ENCODE results near the gene ACLY.
"Not testable (repeated sequence)": the region's sequence is repeated elsewhere in the genome, so short reads cannot be mapped to it uniquely, and the experiment has no call there.

ACLY gene

DNA sequence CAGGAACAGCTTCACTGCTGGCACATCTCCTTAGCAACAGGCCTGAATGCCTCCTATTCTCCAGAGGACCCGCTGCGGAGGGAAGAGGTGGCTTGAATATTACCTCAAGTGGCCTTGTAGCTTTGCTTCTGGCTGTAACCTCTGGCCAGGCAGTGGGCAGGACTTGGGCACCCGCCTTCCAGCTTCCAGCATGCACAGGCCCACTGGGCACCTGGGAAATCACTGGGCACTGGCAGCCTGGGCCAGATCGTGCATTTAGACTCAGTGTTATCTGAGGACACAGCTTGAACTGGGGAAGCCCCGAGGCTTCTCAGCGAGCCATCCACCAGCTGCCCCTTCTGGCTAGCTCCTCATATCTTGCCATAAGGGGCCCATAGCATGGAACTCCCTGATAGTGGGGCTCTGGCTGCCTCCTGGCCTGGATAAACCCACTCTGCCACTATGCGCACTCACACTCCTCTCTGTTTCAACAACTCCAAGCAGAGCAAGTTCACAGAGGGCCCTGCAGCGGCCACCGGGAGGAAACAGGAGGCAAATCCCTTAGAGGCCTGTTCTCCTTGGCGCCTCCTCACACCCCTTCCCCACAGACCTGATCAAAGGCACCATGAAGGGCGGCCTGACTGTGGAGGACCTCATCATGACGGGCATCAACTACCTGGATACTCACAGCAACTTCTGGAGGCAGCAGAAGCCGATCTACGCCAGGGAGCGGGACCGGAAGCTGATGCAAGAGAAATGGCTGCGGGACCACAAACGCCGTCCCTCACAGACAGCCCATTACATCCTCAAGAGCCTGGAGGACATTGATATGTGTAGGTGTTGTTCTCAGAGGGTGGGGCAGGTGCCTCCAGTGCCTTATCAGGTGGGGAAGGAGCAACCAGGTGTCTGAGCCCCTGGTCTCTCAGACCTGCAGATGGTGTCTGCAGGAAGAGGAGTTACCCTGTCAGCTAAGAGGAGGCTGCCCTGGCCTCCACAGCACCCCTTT, 19.5 kb upstream of the ACLY start:
- H3K9me3 ChIP-seq (ENCODE audit: severe bottlenecking), result no peaks in the 10 kb centered on the region
- no peak overlapping the region for H3K4me3 ChIP-seq (ENCODE audit: low read depth, low read length)
- DNase-seq, result peak; percentile 56
- no peaks in the 10 kb centered on the region for H3K27me3 ChIP-seq (ENCODE audit: insufficient read depth, low read depth, severe bottlenecking)
- TF ChIP-seq, protein P1, sequence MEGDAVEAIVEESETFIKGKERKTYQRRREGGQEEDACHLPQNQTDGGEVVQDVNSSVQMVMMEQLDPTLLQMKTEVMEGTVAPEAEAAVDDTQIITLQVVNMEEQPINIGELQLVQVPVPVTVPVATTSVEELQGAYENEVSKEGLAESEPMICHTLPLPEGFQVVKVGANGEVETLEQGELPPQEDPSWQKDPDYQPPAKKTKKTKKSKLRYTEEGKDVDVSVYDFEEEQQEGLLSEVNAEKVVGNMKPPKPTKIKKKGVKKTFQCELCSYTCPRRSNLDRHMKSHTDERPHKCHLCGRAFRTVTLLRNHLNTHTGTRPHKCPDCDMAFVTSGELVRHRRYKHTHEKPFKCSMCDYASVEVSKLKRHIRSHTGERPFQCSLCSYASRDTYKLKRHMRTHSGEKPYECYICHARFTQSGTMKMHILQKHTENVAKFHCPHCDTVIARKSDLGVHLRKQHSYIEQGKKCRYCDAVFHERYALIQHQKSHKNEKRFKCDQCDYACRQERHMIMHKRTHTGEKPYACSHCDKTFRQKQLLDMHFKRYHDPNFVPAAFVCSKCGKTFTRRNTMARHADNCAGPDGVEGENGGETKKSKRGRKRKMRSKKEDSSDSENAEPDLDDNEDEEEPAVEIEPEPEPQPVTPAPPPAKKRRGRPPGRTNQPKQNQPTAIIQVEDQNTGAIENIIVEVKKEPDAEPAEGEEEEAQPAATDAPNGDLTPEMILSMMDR (IDR thresholded peaks at IDR 0.05; ENCODE audit: low read depth, low read length), result 0 out of 2 replicates have a peak, but pooled peaks have one; percentile 2
- H3K36me3 ChIP-seq, result peaks cover 14% of the 10 kb centered on the region
- H3K27ac ChIP-seq, result peak overlapping the region; percentile 63

DNA sequence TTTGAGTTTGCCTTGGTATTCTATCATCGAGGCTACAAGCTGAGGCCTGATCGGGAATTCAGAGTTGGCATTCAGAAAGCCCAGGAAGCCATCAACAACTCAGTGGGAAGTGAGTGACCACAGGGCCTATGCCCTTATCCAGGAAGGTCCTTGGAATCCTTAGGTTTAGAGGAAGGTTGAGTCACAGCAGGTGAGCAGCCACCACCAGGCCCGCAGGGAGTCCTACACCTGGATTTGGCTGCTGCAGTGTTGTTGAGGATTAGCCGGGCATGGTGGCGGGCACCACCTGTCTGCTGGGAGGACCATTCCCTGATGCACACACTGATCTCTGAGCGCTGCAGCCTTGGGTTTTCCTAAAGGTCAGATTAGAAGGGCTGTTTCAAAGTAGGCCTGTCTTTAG, 16.9 kb upstream of the ACLY start:
- Histone ChIP-seq H3K27ac (no peak overlapping the region), H3K4me3 (ENCODE audit: low read depth, low read length) (no peak overlapping the region), H3K36me3 (peaks cover 14% of the 10 kb centered on the region), H3K9me3 (ENCODE audit: severe bottlenecking) (no peaks in the 10 kb centered on the region), H3K27me3 (ENCODE audit: insufficient read depth, low read depth, severe bottlenecking) (no peaks in the 10 kb centered on the region)
- TF ChIP-seq, protein P1 (IDR thresholded peaks at IDR 0.05; ENCODE audit: low read depth, low read length), result no peak
- DNase-seq, result peak; percentile 31

DNA sequence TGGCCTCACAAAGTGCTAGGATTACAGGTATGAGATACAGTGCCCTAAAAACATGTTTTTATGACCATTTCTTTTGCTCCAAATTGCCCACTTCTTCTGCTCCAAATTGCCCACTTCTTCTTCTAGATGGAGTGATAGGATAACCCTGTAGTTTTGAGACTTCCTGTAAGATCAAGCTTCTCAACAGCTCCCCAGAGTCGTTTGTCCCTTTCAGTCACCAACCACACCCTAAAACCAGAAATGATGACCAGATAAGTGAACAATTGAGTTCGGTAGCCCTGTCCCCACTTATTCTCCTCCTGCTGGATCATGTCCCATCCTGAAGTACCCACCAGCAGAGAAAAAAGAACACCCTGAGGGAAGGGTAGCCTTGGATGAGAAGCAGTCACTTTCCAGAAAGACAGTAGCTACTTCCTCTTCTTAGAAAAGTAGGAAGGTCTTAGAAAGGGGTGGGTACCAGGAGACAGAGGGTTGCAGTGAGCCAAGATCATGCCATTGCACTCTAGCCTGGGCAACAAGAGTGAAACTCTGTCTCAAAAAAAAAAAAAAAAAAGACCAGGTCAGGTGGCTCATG, 14.2 kb upstream of the ACLY start:
- H3K27ac ChIP-seq, result no peak overlapping the region
- DNase-seq, result no peak
- peaks cover 14% of the 10 kb centered on the region for H3K36me3 ChIP-seq
- TF ChIP-seq, protein P1 (IDR thresholded peaks at IDR 0.05; ENCODE audit: low read depth, low read length), result no peak
- H3K27me3 ChIP-seq (ENCODE audit: insufficient read depth, low read depth, severe bottlenecking), result no peaks in the 10 kb centered on the region
- H3K4me3 ChIP-seq (ENCODE audit: low read depth, low read length), result no peak overlapping the region
- H3K9me3 ChIP-seq (ENCODE audit: severe bottlenecking), result peaks cover 3% of the 10 kb centered on the region

DNA sequence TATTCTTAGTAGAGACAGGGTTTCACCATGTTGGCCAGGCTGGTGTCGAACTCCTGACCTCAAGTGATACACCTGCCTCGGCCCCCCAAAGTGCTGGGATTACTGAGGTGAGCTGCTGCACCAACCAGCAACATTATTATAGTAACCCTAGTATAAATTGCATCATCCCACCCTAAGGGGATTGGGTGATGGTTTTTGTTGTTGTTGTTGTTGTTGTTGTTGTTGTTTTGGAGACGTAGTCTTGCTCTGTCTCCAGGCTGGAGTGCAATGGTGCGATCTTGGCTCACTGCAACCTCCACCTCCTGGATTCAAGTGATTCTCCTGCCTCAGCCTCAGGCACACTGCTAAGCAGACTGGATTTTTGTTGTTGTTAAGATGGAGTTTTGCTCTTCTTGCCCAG, 13.0 kb upstream of the ACLY start:
- H3K27ac ChIP-seq; H3K4me3 ChIP-seq (ENCODE audit: low read depth, low read length); DNase-seq; H3K36me3 ChIP-seq; H3K27me3 ChIP-seq (ENCODE audit: insufficient read depth, low read depth, severe bottlenecking): not testable (repeated sequence)
- H3K9me3 ChIP-seq (ENCODE audit: severe bottlenecking), result peaks cover 12% of the 10 kb centered on the region

DNA sequence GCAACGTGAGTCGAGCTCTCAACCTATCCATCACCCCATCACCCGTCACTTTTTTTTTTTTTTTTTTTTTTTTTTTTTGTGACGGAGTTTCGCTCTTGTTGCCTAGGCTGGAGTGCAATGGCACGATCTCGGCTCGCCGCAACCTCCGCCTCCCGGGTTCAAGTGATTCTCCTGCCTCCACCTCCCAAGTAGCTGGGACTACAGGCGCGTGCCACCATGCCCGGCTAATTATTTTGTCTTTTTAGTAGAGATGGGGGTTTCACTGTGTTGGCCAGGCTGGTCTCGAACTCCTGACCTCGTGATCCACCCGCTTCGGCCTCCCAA, 12.0 kb upstream of the ACLY start:
- not testable (repeated sequence) for H3K36me3 ChIP-seq; DNase-seq; H3K27me3 ChIP-seq (ENCODE audit: insufficient read depth, low read depth, severe bottlenecking)
- Histone ChIP-seq H3K4me3 (ENCODE audit: low read depth, low read length) (peak overlapping the region; percentile 37), H3K9me3 (ENCODE audit: severe bottlenecking) (peaks cover 12% of the 10 kb centered on the region), H3K27ac (peak overlapping the region; percentile 69)

DNA sequence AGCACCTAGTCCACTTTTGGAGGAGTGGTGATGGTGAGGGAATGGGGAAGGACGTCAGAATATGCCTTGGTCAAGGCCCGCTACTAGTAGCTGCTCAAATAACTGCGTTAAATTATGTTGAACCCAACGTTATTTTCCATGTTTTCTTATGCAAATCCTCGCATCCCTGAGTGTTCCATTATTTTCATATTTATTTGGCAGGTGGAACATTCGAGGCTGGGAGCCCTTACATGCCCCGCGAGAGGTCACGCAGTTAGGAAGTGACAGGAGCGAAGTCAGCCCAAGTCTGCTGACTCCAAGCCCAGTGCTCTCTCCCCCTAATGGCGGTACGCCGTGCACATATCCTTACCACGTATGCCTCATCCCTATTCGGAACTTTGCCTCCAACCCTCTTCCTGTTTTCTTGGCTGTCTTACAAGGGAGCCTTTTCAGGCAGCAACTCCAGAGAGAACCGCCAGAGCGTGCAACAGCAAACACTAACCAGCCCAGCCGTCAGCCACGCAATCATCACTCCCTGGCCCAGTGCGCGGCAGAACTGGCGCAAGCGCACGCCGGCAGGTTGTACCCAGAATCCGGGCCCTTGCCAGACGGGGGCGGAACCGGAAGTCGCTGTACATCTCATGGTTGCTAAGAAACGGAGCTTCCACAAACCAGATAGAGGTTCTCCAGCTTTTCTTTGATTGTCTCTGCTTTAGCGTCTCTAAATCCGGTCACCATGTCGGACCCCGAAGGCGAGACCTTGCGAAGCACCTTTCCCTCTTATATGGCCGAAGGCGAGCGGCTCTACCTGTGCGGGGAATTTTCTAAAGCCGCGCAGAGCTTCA, 11.5 kb upstream of the ACLY start, which contains the start of gene ODAD4:
TSS of gene ODAD4 (plus strand) at position 609 of the 824 bp plus-strand sequence. CDS start at position 716, 107 bp downstream.
- TF ChIP-seq, protein P1 (IDR thresholded peaks at IDR 0.05; ENCODE audit: low read depth, low read length), result peak; percentile 61
- H3K4me3 ChIP-seq (ENCODE audit: low read depth, low read length), result peak within 1 kb of the TSS; percentile 37
- peak; percentile 99 for DNase-seq
- H3K36me3 ChIP-seq, result no peaks in the 10 kb centered on the region
- H3K27me3 ChIP-seq (ENCODE audit: insufficient read depth, low read depth, severe bottlenecking), result no peaks in the 10 kb centered on the region
- H3K9me3 ChIP-seq (ENCODE audit: severe bottlenecking), result peaks cover 12% of the 10 kb centered on the region
- H3K27ac ChIP-seq, result peak within 1 kb of the TSS; percentile 69
